ENCODE data around the gene LRRC36. TPM values are rescaled to one million over a fixed set of nuclear protein-coding genes. Genes with fewer than 3 reads are reported as not detected.

The LRRC36 gene
- total RNA-seq, 1 experiment from 2014 or later: 0.37 TPM

- DNase-seq (ENCODE audit: low read depth): peak; percentile 96
- in situ Hi-C loops (cut with HindIII; ENCODE audit: low pct_unique_long_range_greater_than_20kb, low sequenced_read_pairs): no loop called here
Observed at GRCh38 chr16:67396159-67397035, 69.8 kb downstream of the LRRC36 start.

DNA sequence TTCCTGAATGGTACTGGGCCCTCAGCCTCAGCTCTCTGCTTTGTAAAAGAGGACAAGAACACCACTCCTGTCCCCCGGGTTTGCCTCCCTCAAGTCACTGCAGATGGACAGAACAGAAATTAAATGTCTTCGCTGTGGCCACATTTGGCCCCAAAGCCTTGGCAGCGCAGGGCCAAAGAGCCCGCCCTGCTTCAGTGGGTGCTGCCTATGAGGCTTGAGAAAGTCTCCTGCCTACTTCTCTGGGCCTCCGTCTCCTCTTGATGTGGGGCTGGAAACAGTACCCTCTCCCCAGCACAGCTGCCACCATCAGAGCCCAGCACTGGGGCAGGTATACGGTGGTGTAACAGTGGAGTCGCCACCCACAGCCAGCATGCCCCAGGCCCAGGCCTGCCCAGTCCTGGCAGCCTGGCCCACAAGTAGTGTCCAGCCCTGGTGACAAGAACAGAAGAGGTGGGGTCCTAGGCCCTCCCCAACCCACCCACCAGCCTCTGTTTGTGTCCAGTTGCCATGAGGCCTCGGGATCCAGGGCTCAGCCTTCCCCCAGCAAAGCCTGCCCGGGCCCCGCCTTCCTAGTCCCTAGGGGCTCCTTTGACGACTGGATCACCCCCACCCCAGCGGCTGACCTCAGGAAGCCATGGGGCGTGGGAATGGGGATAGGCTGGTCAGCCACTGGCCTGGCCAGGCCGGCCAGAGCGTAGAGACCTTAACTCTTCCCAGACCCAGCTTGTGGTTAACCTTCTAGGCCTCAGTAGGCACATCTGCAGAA is 70.6 kb downstream of the LRRC36 start:
- DNase-seq (ENCODE audit: low read depth): no peak
- in situ Hi-C loops (cut with HindIII; ENCODE audit: low pct_unique_long_range_greater_than_20kb, low sequenced_read_pairs): no loop called here

DNA sequence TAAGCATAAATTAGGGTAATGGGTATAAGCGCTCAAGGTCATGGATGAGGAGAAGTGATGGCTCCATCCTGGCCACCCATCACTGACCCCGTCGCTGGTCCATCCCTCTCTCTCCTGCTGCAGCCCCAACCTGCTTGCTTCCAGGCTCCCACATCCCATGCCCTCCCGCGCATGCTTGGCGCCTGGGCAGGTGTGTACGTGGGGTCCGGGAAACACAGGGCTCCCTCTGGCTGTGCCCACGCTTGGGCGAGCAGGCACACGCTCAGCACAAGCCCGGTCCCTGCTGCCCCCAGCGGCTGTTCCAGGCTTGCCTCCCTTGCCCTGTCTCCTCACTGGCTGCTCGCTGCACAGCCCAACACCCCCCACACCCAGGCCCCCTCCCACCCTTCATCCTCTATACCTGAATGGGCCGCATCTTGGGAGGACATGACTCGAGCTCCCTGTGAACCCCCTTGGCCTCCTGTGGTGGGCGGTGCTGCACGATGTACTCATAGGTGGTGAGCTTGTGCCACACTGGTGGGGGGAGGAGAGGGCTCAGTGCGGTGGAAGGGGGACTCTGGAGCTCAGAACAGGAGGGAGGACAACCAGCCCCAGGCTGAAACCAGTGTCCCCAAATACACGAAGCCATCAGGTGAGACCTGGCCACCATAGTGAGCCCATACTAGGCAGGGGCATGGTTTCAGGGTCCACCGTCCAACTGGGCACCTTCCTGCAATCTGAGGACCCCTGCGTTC is 71.4 kb downstream of the LRRC36 start:
- in situ Hi-C loops (cut with HindIII; ENCODE audit: low pct_unique_long_range_greater_than_20kb, low sequenced_read_pairs): no loop called here
- no peak for DNase-seq (ENCODE audit: low read depth)

DNA sequence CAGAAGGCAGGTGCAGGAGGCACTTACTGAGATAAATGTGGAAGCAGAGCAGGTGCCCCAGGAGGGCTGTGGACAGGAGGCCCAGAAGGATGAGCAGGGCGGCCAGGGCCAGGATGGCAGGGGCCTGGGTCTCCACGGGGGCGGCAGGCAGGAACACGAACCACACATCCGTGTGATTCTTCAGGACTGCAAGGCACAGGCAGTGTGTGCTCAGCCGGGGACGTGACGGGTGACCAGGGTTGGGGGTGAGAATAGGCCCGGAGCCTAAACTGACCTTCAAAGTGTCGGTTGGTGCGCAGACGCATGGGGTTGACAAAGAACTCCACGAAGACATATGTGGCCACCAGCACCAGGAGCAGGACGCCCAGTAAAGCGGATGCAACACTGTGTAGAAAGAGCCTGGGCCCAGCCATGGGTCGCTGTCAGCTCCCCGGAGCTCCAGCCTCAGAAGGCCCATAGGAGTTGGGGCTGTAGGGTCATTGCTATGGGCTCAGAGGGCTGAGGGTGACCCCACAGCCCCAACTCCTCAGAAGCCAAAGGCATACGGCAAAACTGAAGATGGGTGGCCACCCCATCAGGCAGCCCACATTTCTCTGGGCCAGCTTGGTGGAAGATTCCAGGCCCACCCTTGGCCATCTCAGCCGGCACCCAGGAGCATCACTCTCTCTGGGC is 72.1 kb downstream of the LRRC36 start:
- DNase-seq (ENCODE audit: low read depth): no peak
- in situ Hi-C loops (cut with HindIII; ENCODE audit: low pct_unique_long_range_greater_than_20kb, low sequenced_read_pairs): no loop called here

GRCh38 chr16:67399218-67399733 is 72.7 kb downstream of the LRRC36 start:
- in situ Hi-C loops (cut with HindIII; ENCODE audit: low pct_unique_long_range_greater_than_20kb, low sequenced_read_pairs): no loop called here
- DNase-seq (ENCODE audit: low read depth): no peak

DNA sequence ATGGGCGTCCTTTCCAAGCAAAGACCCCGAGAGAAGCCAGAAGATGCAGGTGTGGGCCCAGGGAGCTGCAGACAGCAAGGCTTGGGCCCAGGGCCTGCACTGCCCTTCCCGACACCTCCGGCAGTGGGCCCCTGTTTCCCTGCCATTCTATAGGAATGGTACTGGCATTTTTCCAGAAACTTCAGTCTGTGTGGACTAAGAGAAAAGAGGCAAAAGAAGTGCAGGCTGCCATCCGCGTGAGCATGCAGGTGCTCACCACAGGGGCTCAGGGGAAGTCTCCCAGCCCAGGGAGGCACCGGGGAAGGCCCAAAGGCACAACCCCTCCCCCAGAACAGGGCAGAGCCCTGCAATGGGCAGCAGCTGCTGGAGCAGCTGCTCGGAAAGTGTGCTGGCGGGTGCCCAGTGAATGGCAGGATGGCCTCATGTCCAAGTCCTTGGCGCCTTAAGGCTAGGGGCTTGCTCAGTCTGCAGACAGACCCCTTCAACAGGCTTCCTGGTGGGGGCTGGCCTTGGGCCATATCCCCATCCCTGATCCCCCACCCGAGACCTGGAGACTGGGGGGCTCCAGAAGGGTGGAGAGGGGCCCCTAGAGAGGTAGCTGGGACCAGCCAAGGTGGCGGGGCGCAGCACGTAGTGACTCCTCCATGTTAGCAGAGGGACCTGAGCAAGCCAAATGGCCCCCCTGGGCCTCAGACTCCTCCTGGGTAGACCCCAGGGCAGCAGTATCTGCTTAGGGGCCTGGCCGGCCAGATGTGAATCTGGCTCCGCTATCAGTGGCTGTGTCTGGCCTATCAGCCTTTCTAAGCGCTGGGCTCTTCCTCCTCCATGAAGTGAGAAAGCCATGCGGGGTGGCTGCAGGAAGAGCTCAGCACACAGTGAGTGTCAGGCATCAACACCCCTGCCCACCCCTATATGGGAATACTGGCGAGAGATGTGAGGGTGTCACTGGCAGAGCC is 73.4 kb downstream of the LRRC36 start:
- no peak for DNase-seq (ENCODE audit: low read depth)
- in situ Hi-C loops (cut with HindIII; ENCODE audit: low pct_unique_long_range_greater_than_20kb, low sequenced_read_pairs): no loop called here

DNA sequence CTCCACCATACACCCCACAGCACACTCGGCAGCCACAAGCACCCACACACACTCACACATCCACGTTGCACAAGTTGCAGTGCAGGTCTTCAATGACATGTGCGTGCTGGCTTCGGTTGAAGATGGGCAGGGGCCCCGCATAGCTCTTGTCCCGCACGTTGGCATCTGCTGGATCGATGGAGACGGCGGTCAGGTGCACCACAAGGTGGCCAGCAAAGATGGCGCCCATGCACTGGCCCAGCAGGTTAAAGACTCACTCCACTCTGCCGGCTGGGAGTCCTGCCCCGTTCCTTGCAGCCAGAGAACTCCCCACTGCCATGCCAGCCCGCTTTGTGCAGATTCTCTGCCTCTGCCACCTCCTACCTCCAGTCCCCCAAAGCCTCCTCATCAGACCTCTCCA is 74.3 kb downstream of the LRRC36 start:
- in situ Hi-C loops (cut with HindIII; ENCODE audit: low pct_unique_long_range_greater_than_20kb, low sequenced_read_pairs): no loop called here

DNA sequence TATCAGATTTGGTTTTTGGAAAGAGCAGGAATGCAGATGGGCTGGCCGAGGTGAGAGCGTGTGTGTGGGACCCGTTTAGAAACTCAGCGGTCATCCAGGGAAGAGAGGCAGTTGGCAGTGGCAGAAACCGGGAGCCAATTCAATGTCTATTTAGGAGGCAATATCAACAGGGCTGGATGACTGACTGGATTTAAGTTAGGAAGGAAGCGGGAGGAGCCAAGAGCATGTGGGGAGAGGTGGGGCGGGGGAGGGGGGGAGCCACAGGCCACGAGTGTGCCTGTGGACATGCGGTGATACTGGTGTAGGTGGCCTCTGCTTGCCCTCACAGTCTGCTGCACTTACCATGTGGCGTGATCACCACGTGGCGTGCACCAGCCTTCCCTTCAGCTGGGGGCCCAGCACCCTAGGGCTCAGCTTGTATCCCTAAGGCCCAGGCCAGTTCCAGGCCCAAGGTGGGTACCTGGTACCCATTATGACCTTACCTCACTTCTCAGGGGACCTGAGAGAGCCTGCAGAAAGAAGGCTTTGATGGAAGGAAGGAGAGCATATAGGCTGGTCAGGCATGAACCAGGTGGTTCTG is 77.5 kb downstream of the LRRC36 start:
- in situ Hi-C loops (cut with HindIII; ENCODE audit: low pct_unique_long_range_greater_than_20kb, low sequenced_read_pairs): no loop called here
- DNase-seq (ENCODE audit: low read depth): no peak

More for the DNA sequence above, 74.3 kb downstream of the LRRC36 start:
- DNase-seq (ENCODE audit: low read depth): no peak

- DNase-seq (ENCODE audit: low read depth): no peak
- in situ Hi-C loops (cut with HindIII; ENCODE audit: low pct_unique_long_range_greater_than_20kb, low sequenced_read_pairs): no loop called here
Observed at GRCh38 chr16:67404740-67405226, 78.2 kb downstream of the LRRC36 start.

DNA sequence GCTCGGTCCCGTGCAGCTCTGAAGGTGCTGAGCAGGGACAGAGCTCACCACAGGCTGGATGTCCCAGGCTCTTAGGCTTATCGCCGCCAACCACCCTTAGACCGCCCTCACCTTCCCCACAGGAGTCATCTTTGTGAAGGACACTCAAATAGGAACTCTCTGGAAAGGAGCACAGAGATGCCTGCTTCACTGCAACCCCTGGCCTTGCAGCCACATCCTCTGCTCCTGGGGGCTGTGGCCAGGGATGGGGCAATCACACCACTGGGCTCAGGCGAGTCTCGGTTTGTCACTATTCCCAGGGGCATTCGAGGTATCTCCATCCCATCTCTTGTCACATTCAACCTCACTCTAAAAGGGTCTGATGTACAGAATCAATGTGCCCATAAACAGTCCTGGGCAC is 78.7 kb downstream of the LRRC36 start:
- no peak for DNase-seq (ENCODE audit: low read depth)
- in situ Hi-C loops (cut with HindIII; ENCODE audit: low pct_unique_long_range_greater_than_20kb, low sequenced_read_pairs): no loop called here

DNA sequence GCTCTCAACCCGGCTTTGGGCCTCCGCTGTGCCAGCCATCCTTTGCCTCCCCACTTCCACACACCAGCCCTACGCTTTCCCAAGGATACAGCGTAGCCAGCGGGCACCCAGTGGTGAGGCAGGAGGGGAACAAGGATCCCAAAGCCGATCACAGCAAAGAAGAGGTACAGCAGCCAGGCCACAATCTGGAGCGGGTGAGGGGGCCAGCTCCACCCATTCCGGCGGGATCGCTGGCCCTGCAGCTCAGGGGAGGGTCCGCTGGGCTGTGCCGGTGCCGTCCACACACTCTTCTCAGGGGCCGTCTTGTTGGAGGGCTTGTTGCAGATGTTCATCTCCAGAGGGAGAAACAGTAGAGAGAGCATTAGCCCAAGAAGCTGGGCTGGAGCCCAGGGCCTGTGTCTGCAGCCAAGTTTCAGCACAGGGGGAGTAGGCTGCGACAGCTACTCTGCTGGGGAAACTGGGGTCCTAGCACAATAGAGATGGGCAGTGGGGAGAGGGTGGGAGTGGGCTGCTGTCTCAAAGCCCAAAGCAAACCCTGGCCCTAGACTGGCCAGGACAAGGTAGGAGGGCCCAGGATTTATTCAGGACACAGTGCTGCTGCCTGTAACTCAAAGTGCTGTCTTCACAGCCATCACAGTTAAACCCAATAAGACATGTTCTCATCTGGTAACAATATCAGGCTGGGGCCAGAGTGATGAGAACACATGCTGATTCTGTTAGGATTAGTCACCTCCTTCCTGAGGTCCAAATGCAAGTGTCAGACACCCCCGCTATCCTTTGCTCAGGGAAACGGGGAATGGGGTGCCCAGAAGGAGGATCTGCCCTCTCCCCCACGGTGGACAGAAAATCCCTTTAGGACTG is 79.7 kb downstream of the LRRC36 start:
- DNase-seq (ENCODE audit: low read depth): no peak
- in situ Hi-C loops (cut with HindIII; ENCODE audit: low pct_unique_long_range_greater_than_20kb, low sequenced_read_pairs): no loop called here

- no peak for DNase-seq (ENCODE audit: low read depth)
- in situ Hi-C loops (cut with HindIII; ENCODE audit: low pct_unique_long_range_greater_than_20kb, low sequenced_read_pairs): no loop called here
Observed at GRCh38 chr16:67407176-67407787, 80.7 kb downstream of the LRRC36 start.

- in situ Hi-C loops (cut with HindIII; ENCODE audit: low pct_unique_long_range_greater_than_20kb, low sequenced_read_pairs): no loop called here
- no peak for DNase-seq (ENCODE audit: low read depth)
Observed at GRCh38 chr16:67407788-67408452, 81.3 kb downstream of the LRRC36 start.

DNA sequence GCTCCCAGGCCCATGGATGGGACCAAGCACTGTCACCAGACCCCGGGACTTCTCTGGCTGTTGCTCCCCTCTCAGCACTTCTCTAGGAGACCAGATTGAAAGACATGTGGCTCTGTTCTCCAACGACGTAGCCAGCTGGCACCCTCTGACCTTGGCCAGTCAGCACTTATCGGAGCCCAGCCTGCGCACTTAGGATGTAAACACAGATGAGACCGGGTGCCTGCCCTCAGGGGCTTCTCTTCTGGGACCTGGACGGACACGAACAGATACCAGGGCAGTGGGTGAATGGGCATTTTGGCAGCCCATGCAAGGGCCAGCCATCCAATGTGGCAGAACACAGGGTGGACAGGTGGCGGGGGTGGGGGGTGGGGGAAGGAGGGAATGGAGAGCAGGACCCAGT is 83.0 kb downstream of the LRRC36 start:
- in situ Hi-C loops (cut with HindIII; ENCODE audit: low pct_unique_long_range_greater_than_20kb, low sequenced_read_pairs): no loop called here

GRCh38 chr16:67411339-67411738 is 84.7 kb downstream of the LRRC36 start:
- no peak for DNase-seq (ENCODE audit: low read depth)
- in situ Hi-C loops (cut with HindIII; ENCODE audit: low pct_unique_long_range_greater_than_20kb, low sequenced_read_pairs): no loop called here

More for the DNA sequence above, 83.0 kb downstream of the LRRC36 start:
- no peak for DNase-seq (ENCODE audit: low read depth)

Data from Caki2 (cell line).